Cortex of kidney (tissue), 1 donor: ENCODE data around the gene CSTF2.

ENCODE experiments used
- DNase-seq: peaks from one replicate; lab custom pipeline; 2025; lab: John Stamatoyannopoulos, UW

CSTF2 gene

DNA sequence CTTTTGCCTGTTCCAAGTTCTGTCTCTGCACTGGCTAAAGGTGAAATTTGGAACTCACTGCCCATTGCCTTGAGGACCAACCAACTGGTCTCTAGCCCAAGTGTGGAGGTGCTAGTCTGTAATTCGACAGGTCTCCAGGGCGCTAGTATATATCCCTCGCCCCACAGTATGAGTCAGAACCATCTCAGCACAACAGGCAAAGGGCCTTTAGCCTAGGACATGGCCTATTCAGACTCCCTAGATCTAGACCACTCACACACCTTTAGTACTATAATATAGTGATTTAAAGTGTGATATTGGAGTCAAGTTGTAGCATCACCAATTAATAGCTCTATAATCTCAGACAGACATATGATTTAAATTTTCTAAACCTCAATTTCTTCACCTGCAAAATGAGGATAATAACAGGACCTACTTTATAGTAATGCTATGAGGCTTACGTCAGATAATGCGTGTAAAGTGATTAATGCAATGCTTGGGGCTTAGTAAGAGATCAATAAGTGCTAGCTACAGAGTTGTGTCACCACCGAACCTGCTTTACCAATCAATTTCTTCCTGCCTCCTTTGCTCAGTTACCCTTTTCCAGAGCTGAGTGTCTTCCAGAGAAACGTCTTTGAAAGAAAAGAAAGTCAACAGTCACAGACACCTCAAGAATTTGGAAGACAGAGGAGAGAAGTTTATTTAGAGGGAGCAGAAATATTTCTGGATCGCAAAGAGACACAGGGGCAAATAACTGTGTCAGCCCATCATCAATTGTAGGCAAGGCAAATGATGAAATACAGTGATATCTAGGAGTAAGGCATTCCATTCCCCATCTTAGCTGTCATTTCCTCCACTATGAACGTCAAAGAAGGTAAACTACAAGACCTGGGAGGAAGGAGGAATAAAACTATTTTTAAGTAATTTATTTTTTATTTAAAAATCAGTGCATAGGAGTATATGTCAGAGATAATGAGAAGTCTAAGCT is 51.7 kb downstream of the CSTF2 start:
- DNase-seq = no peak

DNA sequence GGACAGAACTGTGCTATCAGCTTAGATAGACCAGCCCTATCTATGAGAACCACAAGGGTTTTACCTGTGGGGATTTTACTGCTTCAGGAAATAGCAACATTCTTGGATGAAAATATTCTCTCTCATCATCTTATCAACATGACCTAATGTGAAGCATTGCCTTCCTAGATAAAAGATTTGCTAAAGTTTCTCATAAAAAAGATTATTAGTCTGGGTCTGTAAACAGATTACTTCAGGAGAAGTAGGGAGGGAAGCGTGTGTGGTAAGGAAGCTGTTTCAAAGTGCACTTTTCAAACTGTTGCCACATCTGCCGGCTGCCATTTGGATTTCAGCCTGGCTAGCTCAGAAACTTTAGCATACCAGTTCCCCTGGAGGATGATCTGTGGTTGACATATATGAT is 54.1 kb downstream of the CSTF2 start, which contains the start of gene NOX1:
Gene NOX1, minus strand, starts transcription at position 35 of the 400 bp plus-strand sequence. CDS start 220 bp downstream, outside the sequence.
- DNase-seq = no peak

DNA sequence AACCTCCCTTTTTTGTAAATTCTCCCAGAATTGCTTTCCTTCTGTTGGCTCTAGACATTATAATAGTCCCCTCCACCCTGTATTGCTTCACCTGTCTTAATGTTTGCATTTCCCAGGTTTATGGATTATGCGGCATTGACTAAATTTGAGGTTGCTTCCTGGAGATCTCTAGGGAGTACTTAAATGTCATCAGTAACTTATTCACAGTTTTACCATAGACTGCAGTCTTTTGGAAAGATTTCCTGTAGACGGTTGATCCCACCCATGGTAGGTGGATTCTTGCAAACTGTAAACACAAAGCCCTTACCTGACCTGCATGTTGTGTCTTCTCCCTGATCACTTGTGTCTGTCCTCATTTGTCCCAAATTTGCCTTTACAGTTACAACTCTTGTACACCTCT is 60.2 kb downstream of the CSTF2 start:
- no peak for DNase-seq

DNA sequence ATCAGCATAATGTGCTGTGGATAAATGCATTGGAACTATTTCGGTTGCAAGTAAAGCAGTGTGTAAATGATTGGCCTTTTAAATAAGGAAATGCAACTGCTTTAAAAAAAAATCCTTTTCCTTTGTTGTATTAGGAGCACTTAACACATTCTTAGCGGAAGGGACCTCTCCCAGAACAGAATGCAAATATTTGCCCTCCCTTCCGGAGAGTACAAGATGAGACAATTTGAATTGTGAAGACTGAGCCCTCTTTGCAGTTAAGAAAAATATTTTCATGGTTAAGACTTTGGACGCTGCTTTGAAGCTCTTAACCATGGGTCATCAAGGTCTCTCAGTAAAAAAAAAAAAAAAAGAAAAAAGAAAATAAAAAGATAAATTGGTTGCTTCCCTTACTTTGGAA is 63.5 kb downstream of the CSTF2 start:
- DNase-seq = no peak
